ENCODE data around the gene SYT15B.
"Not testable (repeated sequence)": the region's sequence is repeated elsewhere in the genome, so short reads cannot be mapped to it uniquely, and the experiment has no call there.

The SYT15B gene

DNA sequence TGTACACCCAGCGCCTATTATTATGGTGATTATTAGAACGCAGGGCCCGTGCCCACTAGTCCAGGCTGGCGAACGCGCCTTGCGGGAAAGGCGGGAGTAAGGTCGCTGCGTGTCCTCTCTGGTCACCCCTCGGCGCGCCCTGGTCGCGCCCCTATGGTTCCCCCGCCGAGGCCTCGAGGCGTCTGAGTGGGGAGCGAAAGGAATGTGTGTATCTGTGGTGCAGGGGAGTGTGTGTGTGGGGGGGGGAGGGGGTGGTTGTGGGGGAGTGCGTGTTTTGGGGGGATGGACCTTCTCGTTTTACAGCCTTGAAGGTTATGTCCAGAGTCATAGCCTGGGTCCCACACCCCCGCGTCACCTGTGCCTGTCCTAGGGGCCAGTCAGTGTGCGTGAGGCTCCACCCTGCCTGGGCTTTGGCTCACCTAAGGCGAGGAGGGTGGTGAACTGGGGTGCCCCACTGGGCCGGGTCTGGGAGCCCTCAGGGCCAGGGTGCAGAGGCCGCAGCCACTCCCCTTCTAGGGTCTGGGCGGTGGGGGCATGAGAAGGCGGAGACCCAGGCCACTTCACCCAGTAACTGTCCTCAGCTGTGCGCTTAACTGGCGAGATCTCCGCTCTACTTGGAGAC is at the start of gene SYT15B:
Gene SYT15B, minus strand, starts transcription at position 39 of the 622 bp plus-strand sequence. CDS start 952 bp downstream, outside the sequence.
- FAIRE-seq: not testable (repeated sequence)

DNA sequence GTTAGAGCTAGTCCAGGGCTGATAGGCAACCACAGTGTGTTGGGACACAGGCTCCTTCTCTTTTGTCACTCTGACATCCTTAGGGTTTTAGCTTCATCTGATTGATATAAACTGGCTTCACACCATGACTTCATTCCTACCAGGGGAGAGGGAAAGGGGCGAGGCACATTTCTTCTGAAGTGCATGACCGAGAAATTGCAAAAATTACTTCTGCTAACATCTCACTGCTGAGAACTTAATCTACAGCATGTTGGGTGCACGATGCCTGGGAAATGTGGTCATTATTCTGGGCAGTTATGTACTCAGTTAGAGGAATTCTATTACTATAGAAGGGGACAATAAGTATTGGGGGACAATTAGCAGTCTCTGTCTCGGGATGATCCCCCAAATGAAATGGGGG is 16.2 kb upstream of the SYT15B start:
- FAIRE-seq: not testable (repeated sequence)

DNA sequence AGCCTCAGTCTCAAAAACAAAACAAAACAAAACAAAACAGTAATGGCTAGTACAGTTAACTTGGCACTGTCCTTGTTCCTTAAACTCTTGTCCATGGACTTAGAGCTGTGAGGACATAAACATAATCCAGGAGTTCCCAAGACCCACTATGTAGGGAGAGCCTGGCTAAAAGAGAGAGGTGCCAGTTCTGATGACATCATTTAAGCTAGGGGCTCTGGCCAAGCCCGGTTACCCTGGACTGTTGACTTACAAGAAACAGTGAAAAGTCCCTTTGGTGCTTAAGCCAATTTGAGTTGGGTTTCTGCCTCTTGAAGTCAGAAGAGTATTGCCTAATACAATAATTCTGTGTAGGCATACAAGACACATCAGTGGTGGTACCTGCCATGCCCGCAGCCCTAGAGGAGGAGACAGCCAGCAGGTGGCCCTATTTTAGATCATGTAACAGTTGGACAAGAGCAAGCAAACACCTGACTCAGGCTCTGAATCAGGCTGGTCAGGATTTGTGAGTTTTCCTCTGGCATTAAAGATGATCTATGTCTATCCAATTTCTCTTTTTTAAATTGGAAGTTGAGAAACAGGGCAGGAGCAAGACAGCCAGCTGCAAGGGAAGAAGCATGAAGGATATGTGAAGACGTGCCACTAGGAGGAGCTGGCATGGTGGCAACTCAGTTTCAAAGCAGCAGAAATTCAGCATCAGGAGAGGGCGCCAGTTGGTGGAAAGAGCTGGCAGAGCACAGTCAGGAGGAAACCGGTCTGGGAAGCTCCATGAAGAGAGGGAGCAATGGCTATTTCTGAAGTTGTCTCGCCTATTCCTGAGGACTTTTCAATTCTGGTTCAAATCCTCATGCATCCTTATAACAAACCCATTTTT is 12.2 kb upstream of the SYT15B start:
- not testable (repeated sequence) for FAIRE-seq

DNA sequence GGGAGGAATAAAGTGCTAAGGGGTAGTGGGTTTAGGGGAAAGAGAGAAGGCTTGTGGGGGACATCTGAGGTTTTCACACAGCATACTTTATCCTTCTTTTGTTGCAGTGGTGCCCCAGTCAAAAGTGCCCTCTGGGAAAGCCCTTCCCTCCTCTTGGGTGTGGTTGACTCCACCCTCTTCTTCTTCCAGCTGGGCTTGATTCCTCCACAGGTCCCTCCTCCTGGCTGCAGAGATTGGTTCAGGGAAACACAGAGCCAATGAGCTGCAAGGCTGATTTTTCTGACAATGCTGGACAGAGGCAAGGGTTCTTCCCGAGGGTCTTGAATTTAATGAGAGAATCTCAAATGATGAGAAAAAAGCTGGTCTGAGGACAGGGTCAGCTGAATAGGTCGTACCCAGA is 7.4 kb upstream of the SYT15B start:
- not testable (repeated sequence) for FAIRE-seq

GRCh38 chr10:47768578-47769115 is 5.3 kb upstream of the SYT15B start:
- FAIRE-seq: not testable (repeated sequence)

DNA sequence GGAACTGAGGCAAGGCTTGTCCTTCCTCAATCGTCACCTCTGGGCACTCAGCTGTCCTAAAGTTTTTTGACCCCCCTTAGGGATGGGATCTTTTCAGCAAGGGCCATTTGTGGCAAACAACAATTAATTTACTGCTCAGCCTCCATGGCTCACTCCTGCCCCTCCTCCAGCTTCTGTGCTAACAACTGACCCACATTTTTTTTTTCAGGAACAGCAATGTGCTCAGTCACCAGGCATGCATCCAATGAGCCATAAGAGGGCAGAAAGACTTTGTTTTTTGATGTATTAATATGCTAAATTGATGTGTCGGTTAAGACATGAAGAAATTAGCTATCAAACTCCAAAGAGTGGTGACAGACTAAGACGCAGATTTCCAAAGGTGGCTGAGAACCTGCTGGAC is 4.7 kb upstream of the SYT15B start:
- not testable (repeated sequence) for FAIRE-seq

- not testable (repeated sequence) for FAIRE-seq
These were observed 3.8 kb upstream of the SYT15B start for GRCh38 chr10:47767236-47767635.

DNA sequence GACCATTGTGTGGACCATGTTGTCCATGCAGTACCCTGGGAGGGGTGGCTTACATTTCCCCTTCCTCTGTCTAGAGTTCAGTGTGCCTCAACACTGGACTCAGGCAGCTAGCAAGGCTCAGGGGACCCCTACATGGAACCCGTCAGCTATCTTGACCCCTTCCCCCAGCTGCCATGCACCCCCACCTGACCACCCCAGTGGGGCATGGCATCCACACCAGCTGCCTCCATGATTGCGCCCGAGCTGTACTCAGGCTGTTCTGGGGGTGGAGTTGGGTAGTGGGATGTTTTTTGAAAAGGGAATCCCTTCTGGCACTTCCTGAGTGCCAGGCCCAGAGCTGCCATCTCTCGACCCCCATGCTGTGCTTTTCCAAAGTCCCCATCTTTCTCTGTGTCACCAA is 1.8 kb upstream of the SYT15B start:
- not testable (repeated sequence) for FAIRE-seq

DNA sequence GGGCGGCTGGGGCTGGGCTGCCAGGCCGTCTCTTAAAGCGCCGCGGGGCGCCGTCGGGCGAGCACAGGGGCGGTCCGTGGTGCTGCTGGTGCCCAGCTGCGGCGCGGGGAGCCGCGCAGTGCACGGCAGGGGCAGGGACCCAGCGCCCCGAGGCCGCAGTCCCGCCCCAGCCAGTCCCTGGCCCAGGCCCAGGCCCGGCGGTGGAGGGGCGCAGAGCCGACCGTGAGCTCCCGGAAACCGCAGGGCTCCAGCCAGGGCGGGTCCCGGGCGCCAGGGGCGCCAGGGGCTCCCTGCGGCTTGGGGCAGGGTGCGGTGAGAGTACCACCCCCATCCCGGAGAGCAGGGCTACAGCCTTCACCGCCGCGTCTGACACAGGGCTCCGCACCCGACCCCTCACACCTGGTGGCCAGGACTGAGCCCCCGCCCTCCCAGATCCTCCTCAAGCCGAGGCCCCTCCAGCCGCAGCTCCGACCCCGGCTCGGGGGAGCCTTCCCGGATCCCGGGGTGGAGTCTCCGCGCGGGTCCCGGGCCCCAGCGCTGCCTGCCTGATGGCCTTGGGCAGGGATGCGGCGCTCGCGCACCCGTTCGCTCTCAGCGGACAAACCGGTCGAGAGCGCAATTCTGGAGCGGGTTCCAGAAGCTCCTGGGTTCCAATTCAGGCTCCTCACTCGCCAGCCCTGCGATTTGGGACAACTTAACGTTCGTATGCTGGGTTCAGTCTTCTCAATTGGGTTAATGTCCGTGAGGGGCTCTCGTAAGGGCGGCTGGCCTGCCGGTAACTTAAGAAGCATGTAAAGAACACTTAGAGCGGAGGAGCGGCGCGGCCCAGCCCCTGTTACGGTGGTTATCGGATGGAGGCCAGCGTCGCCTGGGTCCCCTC is 478 bp downstream of the SYT15B start:
- FAIRE-seq: not testable (repeated sequence)

GRCh38 chr10:47758855-47759254 is 4.5 kb downstream of the SYT15B start:
- not testable (repeated sequence) for FAIRE-seq

DNA sequence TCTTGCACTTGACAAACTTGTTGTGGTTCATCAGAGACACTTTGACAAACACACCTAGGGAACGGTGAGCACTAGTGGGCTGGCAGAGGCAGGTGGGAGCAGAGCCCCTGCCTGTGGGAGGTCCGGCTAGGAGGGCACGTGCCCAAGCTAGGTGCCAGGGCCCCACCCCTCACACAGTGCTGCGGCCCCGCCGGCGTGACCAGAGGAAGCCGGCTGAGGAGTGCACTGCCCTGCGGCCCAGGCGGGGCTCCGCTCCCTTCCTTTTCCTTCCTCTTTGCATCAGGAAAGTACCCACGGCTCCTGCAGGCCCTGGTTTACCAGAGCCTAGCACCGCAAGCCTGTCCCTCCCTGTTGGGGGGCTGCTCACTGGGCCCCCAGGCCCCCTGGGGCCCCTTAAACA is 7.2 kb downstream of the SYT15B start:
- FAIRE-seq: not testable (repeated sequence)

DNA sequence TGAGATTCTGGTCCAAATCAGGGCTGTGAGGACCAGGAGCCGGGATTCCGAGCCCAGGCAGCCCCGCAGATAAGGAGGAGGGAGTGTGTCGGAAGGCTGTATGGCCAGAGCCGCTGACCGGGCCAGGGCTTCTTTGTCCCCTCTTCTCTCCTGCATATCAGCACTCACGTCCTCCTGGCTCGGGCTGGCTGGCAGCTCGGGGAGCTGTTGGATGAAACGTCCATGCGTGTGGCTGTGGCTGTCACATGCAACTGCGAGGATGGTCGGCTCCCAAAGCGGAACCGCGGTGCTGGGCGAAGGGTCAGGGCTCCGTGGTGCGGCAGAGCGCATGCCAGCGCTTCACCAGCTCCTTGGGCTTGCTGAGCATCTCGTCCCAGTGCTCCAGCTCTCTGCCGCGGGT is 9.5 kb downstream of the SYT15B start:
- FAIRE-seq: not testable (repeated sequence)

GRCh38 chr10:47753176-47753575 is 10.2 kb downstream of the SYT15B start:
- not testable (repeated sequence) for FAIRE-seq

GRCh38 chr10:47751821-47752220 is 11.6 kb downstream of the SYT15B start:
- FAIRE-seq: not testable (repeated sequence)

- not testable (repeated sequence) for FAIRE-seq
These were observed 13.0 kb downstream of the SYT15B start for GRCh38 chr10:47750360-47750759.

- not testable (repeated sequence) for FAIRE-seq
These were observed 16.5 kb downstream of the SYT15B start for GRCh38 chr10:47746780-47747376.

- FAIRE-seq: not testable (repeated sequence)
These were observed 18.5 kb downstream of the SYT15B start for GRCh38 chr10:47744881-47745280.

DNA sequence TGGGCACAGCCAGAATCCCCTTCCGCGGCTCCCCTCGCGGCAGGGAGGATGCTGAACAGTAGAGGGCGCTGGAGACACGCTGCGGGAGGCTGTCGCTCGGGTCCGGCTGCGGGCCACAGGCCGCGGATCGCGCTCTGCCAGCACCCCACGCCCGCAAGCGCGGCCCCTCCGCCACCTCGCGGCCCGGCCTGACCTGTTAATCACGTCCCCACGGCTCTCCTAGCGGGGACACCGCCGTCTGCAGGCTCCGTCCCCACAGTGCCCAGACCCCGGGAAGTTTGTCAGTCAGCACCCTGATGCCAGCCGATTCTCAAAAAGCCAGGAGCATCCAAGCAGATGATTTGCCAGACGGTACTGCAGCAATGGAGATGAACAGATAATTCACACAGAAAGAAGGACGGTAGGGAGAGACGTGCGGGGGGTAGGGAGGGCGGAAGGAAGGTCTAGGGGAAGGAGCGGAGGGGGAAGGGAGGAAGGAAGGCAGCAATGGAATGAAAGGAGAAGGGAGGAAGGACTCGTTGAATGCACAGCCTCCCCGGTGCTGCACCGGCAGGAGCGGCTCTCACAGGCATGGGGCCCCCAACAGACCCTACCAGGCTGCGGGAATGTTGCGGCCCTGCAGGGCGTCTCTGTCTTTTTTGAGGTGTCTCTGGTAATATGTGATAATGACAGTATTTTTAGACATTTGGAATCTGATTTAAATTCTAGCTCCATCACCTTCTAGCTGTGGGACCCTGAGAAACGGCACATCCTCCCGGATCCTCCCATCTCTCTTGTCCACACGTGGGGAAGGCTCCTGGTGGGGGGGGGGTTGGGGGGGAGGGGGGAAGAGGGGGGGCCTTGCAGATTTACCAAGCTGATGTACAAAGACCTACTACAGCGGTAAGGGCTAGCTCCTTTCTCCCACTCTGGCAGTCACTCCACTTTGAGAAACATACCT is 19.5 kb downstream of the SYT15B start:
- not testable (repeated sequence) for FAIRE-seq

DNA sequence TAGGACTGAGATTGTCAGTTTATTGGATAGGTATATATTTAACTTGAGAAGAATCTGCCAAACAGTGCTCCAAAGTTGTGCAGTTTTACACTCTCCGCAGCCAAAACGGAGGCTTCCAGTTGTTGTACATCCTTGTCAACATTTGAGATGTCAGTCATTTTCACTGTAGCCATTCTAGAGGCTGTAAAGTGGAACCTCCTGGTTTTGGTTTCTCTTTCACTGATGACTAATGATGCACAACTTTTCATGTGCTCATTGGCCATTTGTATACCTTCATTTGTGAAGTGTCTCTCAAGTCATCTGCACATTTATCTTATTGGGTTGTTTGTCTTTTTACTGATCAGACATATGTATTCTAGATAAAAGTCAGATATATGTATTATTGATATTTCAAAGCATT is 22.5 kb downstream of the SYT15B start:
- not testable (repeated sequence) for FAIRE-seq

GRCh38 chr10:47730911-47731310 is 32.5 kb downstream of the SYT15B start:
- not testable (repeated sequence) for FAIRE-seq

DNA sequence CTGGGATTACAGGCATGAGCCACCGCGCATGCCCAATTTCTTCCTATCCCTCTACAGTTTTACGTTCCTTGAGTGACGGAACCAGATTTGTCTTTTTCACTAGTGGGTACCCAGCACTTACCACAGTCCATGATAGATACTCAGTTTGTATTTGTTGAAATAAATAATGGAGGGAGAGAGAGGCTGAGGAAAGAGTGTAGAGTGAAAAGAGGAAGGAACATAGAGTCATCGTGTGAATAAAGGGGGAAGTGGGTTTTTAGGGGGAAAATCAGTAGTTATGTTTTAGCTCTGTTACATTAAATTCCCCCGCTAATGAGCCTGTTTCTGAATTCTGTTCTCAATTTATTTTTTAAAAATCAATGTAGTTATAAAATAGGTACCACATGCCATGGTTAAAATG is 37.7 kb downstream of the SYT15B start:
- not testable (repeated sequence) for FAIRE-seq
